ENCODE measurements around the gene IQGAP2. TPM values are rescaled to one million over a fixed set of nuclear protein-coding genes. Genes with fewer than 3 reads are reported as not detected.
"Not testable (repeated sequence)": the region's sequence is repeated elsewhere in the genome, so short reads cannot be mapped to it uniquely, and the experiment has no call there.

Gene IQGAP2
- total and polyA plus RNA-seq, 9 of the 15 experiments (the other 6 are each of a cell fraction or from before 2014, with no cell fraction given), result 8.7 to 23.2 (median 17.4) TPM

- FAIRE-seq (no peak), DNase-seq (ENCODE audit: extremely low read depth in 1 of 4, low spot score in 3 of 4) (no peak), ATAC-seq (no peak)
- 46% methylated on average over 14 of the region's 14 CpGs for WGBS (ENCODE audit: insufficient coverage, low coverage, missing lambda C conversion rate)
- Histone ChIP-seq H2AFZ (ENCODE audit: low read depth, low read length) (no peak overlapping the region), H3K79me2 (ENCODE audit: control insufficient read depth, insufficient read depth, low read length) (no peaks in the 10 kb centered on the region), H3K4me2 (ENCODE audit: insufficient read depth, low read length) (no peak overlapping the region), H3K9me3 (replicated peaks; ENCODE audit: control insufficient read depth, insufficient read depth, low read depth, low read length) (no peaks in the 10 kb centered on the region), H3K4me1 (replicated peaks in 1 of 2; ENCODE audit: control insufficient read depth in 2 of 2, insufficient read depth in 2 of 2, low read length in 2 of 2) (no peaks in the 10 kb centered on the region; a peak in 1 of 5 replicates), H3K4me3 (no peak overlapping the region), H3K9me1 (ENCODE audit: control insufficient read depth, insufficient read depth, low read length) (no peaks in the 10 kb centered on the region), H3K9ac (ENCODE audit: insufficient read depth in 1 of 2, low read depth in 2 of 2, low read length in 2 of 2) (no peak overlapping the region), H3K27ac (ENCODE audit: extremely low read depth, low read depth, low read length) (no peak overlapping the region), H3K36me3 (ENCODE audit: control insufficient read depth, insufficient read depth, low read length) (no peaks in the 10 kb centered on the region), H3K27me3 (ENCODE audit: control insufficient read depth in 2 of 2, insufficient read depth in 2 of 2, low read length in 2 of 2) (no peaks in the 10 kb centered on the region; a peak in 1 of 5 replicates), H4K20me1 (replicated peaks; ENCODE audit: control insufficient read depth, insufficient read depth, low read length) (no peaks in the 10 kb centered on the region)
- in situ Hi-C loops (cut with MboI) (no loop called here), intact Hi-C loops (cut with micrococcal nuclease) (no loop called here)
- no TSS peak for BruUV-seq (replicated peaks)
- TF ChIP-seq ZBTB43 (CRISPR knock-in tag; IDR thresholded peaks at IDR 0.05), result no peak
- TF ChIP-seq NFXL1 (CRISPR knock-in tag; IDR thresholded peaks at IDR 0.05), result no peak
- TF ChIP-seq TRIM24 (IDR thresholded peaks at IDR 0.05), result no peak
- TF ChIP-seq ZNF511 (CRISPR knock-in tag; IDR thresholded peaks at IDR 0.05), result no peak
- no peak for TF ChIP-seq EP400 (IDR thresholded peaks at IDR 0.05)
- no peak for TF ChIP-seq KLF16 (IDR thresholded peaks at IDR 0.05)
- CTCF ChIA-PET (ENCODE audit: low intra/inter-chr PET ratio), result no interaction called here
- POLR2A ChIA-PET, result interaction anchor here (0.6 to 1.9 kb wide), 4 partner anchors 9 to 112 kb away, joined by 3 to 4 read pairs (median 3); no protein-coding TSS in a partner anchor
These were observed 24.4 kb downstream of the IQGAP2 start for GRCh38 chr5:76427206-76428140.

GRCh38 chr5:76428550-76428949 is 25.5 kb downstream of the IQGAP2 start:
- POLR2A ChIA-PET, result interaction anchor here (0.9 to 1.9 kb wide), 3 partner anchors 10 to 15 kb away, joined by 3 to 4 read pairs (median 3); no protein-coding TSS in a partner anchor
- H3K4me1 ChIP-seq (replicated peaks in 1 of 2; ENCODE audit: control insufficient read depth in 2 of 2, insufficient read depth in 2 of 2, low read length in 2 of 2); ATAC-seq; H3K36me3 ChIP-seq (ENCODE audit: control insufficient read depth, insufficient read depth, low read length); H3K4me3 ChIP-seq; H3K9ac ChIP-seq (ENCODE audit: insufficient read depth in 1 of 2, low read depth in 2 of 2, low read length in 2 of 2); H4K20me1 ChIP-seq (replicated peaks; ENCODE audit: control insufficient read depth, insufficient read depth, low read length); H2AFZ ChIP-seq (ENCODE audit: low read depth, low read length); intact Hi-C loops (cut with micrococcal nuclease); FAIRE-seq; H3K27ac ChIP-seq (ENCODE audit: extremely low read depth, low read depth, low read length); H3K9me3 ChIP-seq (replicated peaks; ENCODE audit: control insufficient read depth, insufficient read depth, low read depth, low read length); in situ Hi-C loops (cut with MboI); BruUV-seq (replicated peaks); H3K27me3 ChIP-seq (ENCODE audit: control insufficient read depth in 2 of 2, insufficient read depth in 2 of 2, low read length in 2 of 2); CTCF ChIA-PET (ENCODE audit: low intra/inter-chr PET ratio); H3K4me2 ChIP-seq (ENCODE audit: insufficient read depth, low read length); H3K9me1 ChIP-seq (ENCODE audit: control insufficient read depth, insufficient read depth, low read length); DNase-seq (ENCODE audit: extremely low read depth in 1 of 4, low spot score in 3 of 4); H3K79me2 ChIP-seq (ENCODE audit: control insufficient read depth, insufficient read depth, low read length): not testable (repeated sequence)
- WGBS (ENCODE audit: insufficient coverage, low coverage, missing lambda C conversion rate), result 46% methylated on average over 6 of the region's 6 CpGs
